ENCODE data around the gene LIMK2. TPM values are rescaled to one million over a fixed set of nuclear protein-coding genes. Genes with fewer than 3 reads are reported as not detected.
"Not testable (repeated sequence)": the region's sequence is repeated elsewhere in the genome, so short reads cannot be mapped to it uniquely, and the experiment has no call there.

The LIMK2 gene
- polyA plus RNA-seq, 1 donor from 2014 or later: 44.2 TPM

GRCh38 chr22:31308181-31308580 lies 96.1 kb downstream of the LIMK2 start:
- no peaks in the 10 kb centered on the region for H3F3A ChIP-seq (ENCODE audit: insufficient read depth, low read length, poor library complexity, severe bottlenecking)
- no peaks in the 10 kb centered on the region for H3K9me3 ChIP-seq (ENCODE audit: low read length)
- H3K9me2 ChIP-seq (ENCODE audit: insufficient read depth, low read length): no peaks in the 10 kb centered on the region
- no peak for TF ChIP-seq EZH2 (IDR thresholded peaks at IDR 0.05; ENCODE audit: borderline replicate concordance, insufficient read depth, low read length, poor library complexity, severe bottlenecking)
- TF ChIP-seq RAD21 (conservative IDR thresholded peaks at IDR 0.05): no peak
- no peak for TF ChIP-seq SMC3 (conservative IDR thresholded peaks at IDR 0.05; ENCODE audit: poor library complexity)
- no peak for TF ChIP-seq CTCF (IDR thresholded peaks at IDR 0.05; ENCODE audit: poor library complexity, severe bottlenecking)
- no peak for TF ChIP-seq TAF1 (IDR thresholded peaks at IDR 0.05; ENCODE audit: low read depth)
- no peak for TF ChIP-seq POLR2AphosphoS5 (IDR thresholded peaks at IDR 0.05)
- TF ChIP-seq MXI1 (conservative IDR thresholded peaks at IDR 0.05; ENCODE audit: poor library complexity, severe bottlenecking): no peak
- no peak for TF ChIP-seq EP300 (conservative IDR thresholded peaks at IDR 0.05; ENCODE audit: poor library complexity, severe bottlenecking)
- no peak for TF ChIP-seq REST (IDR thresholded peaks at IDR 0.05; ENCODE audit: borderline replicate concordance)
- no peak overlapping the region for H3K27ac ChIP-seq (ENCODE audit: low read length)
- H3K9ac ChIP-seq (ENCODE audit: low read length): no peak overlapping the region
- no peak overlapping the region for H2AFZ ChIP-seq (ENCODE audit: low read depth, low read length)
- no peaks in the 10 kb centered on the region for H3K79me2 ChIP-seq (replicated peaks; ENCODE audit: insufficient read depth, low read length)
- H3K27me3 ChIP-seq (ENCODE audit: insufficient read depth, low read depth, low read length): no peaks in the 10 kb centered on the region
- H4K20me1 ChIP-seq (ENCODE audit: insufficient read depth): no peaks in the 10 kb centered on the region
- H3K36me3 ChIP-seq (ENCODE audit: insufficient read depth, low read length): no peaks in the 10 kb centered on the region
- H3K4me3 ChIP-seq (ENCODE audit: low read length): no peak overlapping the region
- H3K4me2 ChIP-seq (ENCODE audit: low read length): no peak overlapping the region

- Histone ChIP-seq H3K9ac (ENCODE audit: low read length) (no peak overlapping the region), H3K9me2 (ENCODE audit: insufficient read depth, low read length) (no peaks in the 10 kb centered on the region), H3K27me3 (ENCODE audit: insufficient read depth, low read depth, low read length) (no peaks in the 10 kb centered on the region), H2AFZ (ENCODE audit: low read depth, low read length) (no peak overlapping the region), H3K4me2 (ENCODE audit: low read length) (no peak overlapping the region), H3K36me3 (ENCODE audit: insufficient read depth, low read length) (no peaks in the 10 kb centered on the region), H3K27ac (ENCODE audit: low read length) (no peak overlapping the region), H3K79me2 (replicated peaks; ENCODE audit: insufficient read depth, low read length) (no peaks in the 10 kb centered on the region), H3F3A (ENCODE audit: insufficient read depth, low read length, poor library complexity, severe bottlenecking) (no peaks in the 10 kb centered on the region), H3K4me3 (ENCODE audit: low read length) (no peak overlapping the region), H4K20me1 (ENCODE audit: insufficient read depth) (no peaks in the 10 kb centered on the region), H3K9me3 (ENCODE audit: low read length) (no peaks in the 10 kb centered on the region)
- TF ChIP-seq REST (IDR thresholded peaks at IDR 0.05; ENCODE audit: borderline replicate concordance) (no peak), SMC3 (conservative IDR thresholded peaks at IDR 0.05; ENCODE audit: poor library complexity) (peak; percentile 47), EZH2 (IDR thresholded peaks at IDR 0.05; ENCODE audit: borderline replicate concordance, insufficient read depth, low read length, poor library complexity, severe bottlenecking) (no peak), CTCF (IDR thresholded peaks at IDR 0.05; ENCODE audit: poor library complexity, severe bottlenecking) (peak; percentile 61)
These were observed 101.5 kb downstream of the LIMK2 start for GRCh38 chr22:31313366-31314147.

- H3K9ac ChIP-seq (ENCODE audit: low read length); H3K4me3 ChIP-seq (ENCODE audit: low read length); H2AFZ ChIP-seq (ENCODE audit: low read depth, low read length): not testable (repeated sequence)
These were observed 102.1 kb downstream of the LIMK2 start for GRCh38 chr22:31314220-31314619.

More at GRCh38 chr22:31314220-31314619, 102.1 kb downstream of the LIMK2 start:
- H3K27ac ChIP-seq (ENCODE audit: low read length); H3K79me2 ChIP-seq (replicated peaks; ENCODE audit: insufficient read depth, low read length); H4K20me1 ChIP-seq (ENCODE audit: insufficient read depth); H3K4me2 ChIP-seq (ENCODE audit: low read length); H3K27me3 ChIP-seq (ENCODE audit: insufficient read depth, low read depth, low read length); H3K9me2 ChIP-seq (ENCODE audit: insufficient read depth, low read length); H3K36me3 ChIP-seq (ENCODE audit: insufficient read depth, low read length); H3K9me3 ChIP-seq (ENCODE audit: low read length); H3F3A ChIP-seq (ENCODE audit: insufficient read depth, low read length, poor library complexity, severe bottlenecking): not testable (repeated sequence)

Data from neural cell (in vitro differentiated cells).